ENCODE results near the gene FBXL22.

The FBXL22 gene

GRCh38 chr15:63598473-63599400 is 1.6 kb downstream of the FBXL22 start:
- Histone ChIP-seq H3K9me3 (ENCODE audit: severe bottlenecking) (no peaks in the 10 kb centered on the region), H3K27ac (ENCODE audit: poor library complexity, severe bottlenecking) (peak overlapping the region; percentile 33), H3K27me3 (ENCODE audit: insufficient read depth, poor library complexity, severe bottlenecking) (no peaks in the 10 kb centered on the region), H3K4me3 (ENCODE audit: severe bottlenecking) (no peak overlapping the region), H3K36me3 (ENCODE audit: low read depth) (peaks cover 3% of the 10 kb centered on the region; the same call in 1 of the 2 replicates), H3K4me1 (ENCODE audit: insufficient read depth, poor library complexity, severe bottlenecking) (no peaks in the 10 kb centered on the region)
- DNase-seq (ENCODE audit: low spot score) (no peak), ATAC-seq (ENCODE audit: low read depth) (no peak)
- TF ChIP-seq CTCF (IDR thresholded peaks at IDR 0.05; ENCODE audit: poor library complexity, severe bottlenecking): no peak

- H3K4me3 ChIP-seq (ENCODE audit: severe bottlenecking): peak overlapping the region; percentile 55
- H3K4me1 ChIP-seq (ENCODE audit: insufficient read depth, poor library complexity, severe bottlenecking): no peaks in the 10 kb centered on the region
These were observed 2.3 kb downstream of the FBXL22 start for GRCh38 chr15:63599401-63600000.

GRCh38 chr15:63600001-63600615 is 2.9 kb downstream of the FBXL22 start:
- H3K9me3 ChIP-seq (ENCODE audit: severe bottlenecking): no peaks in the 10 kb centered on the region
- DNase-seq (ENCODE audit: low spot score) (no peak), ATAC-seq (ENCODE audit: low read depth) (peak; percentile 15)
- H3K36me3 ChIP-seq (ENCODE audit: low read depth): no peaks in the 10 kb centered on the region
- peak overlapping the region; percentile 33 for H3K27ac ChIP-seq (ENCODE audit: poor library complexity, severe bottlenecking)
- no peaks in the 10 kb centered on the region for H3K4me1 ChIP-seq (ENCODE audit: insufficient read depth, poor library complexity, severe bottlenecking)
- peak overlapping the region; percentile 55 for H3K4me3 ChIP-seq (ENCODE audit: severe bottlenecking)
- no peak for TF ChIP-seq CTCF (IDR thresholded peaks at IDR 0.05; ENCODE audit: poor library complexity, severe bottlenecking)
- no peaks in the 10 kb centered on the region for H3K27me3 ChIP-seq (ENCODE audit: insufficient read depth, poor library complexity, severe bottlenecking)

More at GRCh38 chr15:63599401-63600000, 2.3 kb downstream of the FBXL22 start:
- Histone ChIP-seq H3K36me3 (ENCODE audit: low read depth) (no peaks in the 10 kb centered on the region), H3K27me3 (ENCODE audit: insufficient read depth, poor library complexity, severe bottlenecking) (no peaks in the 10 kb centered on the region), H3K9me3 (ENCODE audit: severe bottlenecking) (no peaks in the 10 kb centered on the region), H3K27ac (ENCODE audit: poor library complexity, severe bottlenecking) (peak overlapping the region; percentile 33)
- DNase-seq (ENCODE audit: low spot score): no peak
- TF ChIP-seq CTCF (IDR thresholded peaks at IDR 0.05; ENCODE audit: poor library complexity, severe bottlenecking): peak; percentile 96
- ATAC-seq (ENCODE audit: low read depth): peak; percentile 39

- no peaks in the 10 kb centered on the region for H3K36me3 ChIP-seq (ENCODE audit: low read depth)
- H3K4me3 ChIP-seq (ENCODE audit: severe bottlenecking): peak overlapping the region; percentile 55
- H3K27ac ChIP-seq (ENCODE audit: poor library complexity, severe bottlenecking): peak overlapping the region; percentile 33
- no peaks in the 10 kb centered on the region for H3K27me3 ChIP-seq (ENCODE audit: insufficient read depth, poor library complexity, severe bottlenecking)
- ATAC-seq (ENCODE audit: low read depth) (peak; percentile 68), DNase-seq (ENCODE audit: low spot score) (peak; percentile 96)
- no peak for TF ChIP-seq CTCF (IDR thresholded peaks at IDR 0.05; ENCODE audit: poor library complexity, severe bottlenecking)
- no peaks in the 10 kb centered on the region for H3K9me3 ChIP-seq (ENCODE audit: severe bottlenecking)
- no peaks in the 10 kb centered on the region for H3K4me1 ChIP-seq (ENCODE audit: insufficient read depth, poor library complexity, severe bottlenecking)
These were observed 3.4 kb downstream of the FBXL22 start for GRCh38 chr15:63600616-63601025.

Measured in RWPE2 (cell line).